A673 (cell line): ENCODE results near the gene SYTL3. TPM values are rescaled to one million over a fixed set of nuclear protein-coding genes. Genes with fewer than 3 reads are reported as not detected.

Experiments used
- BruUV-seq: library from RNA; stranded (reverse); fragments of 400-500 nt; replicated peaks from 2 replicates; lab custom pipeline; 2021; lab: Mats Ljungman, UMichigan
- CTCF ChIA-PET: fragments of 300-600 bp; sonication (Branson Sonifier 250); formaldehyde crosslinking; loops from one replicate; lab custom pipeline; 2022; ENCODE audit warnings: antibody characterized with exemption; lab: Charles Lee
- POLR2A ChIA-PET: fragments of 300-600 bp; sonication (Branson Sonifier 250); formaldehyde crosslinking; loops from one replicate; lab custom pipeline; 2022; ENCODE audit warnings: antibody characterized with exemption; ENCODE audit not compliant: low non-redundant PET; lab: Charles Lee
- DNase-seq: peaks from one replicate; pipeline ENCODE4 v3.0.0-alpha.2; 2015; ENCODE audit warnings: low spot score
- H3K27ac ChIP-seq: fragments of 200-600 bp; sonication (generic); 2 replicates; pipeline ENCODE4 v1.5.1; 2016; ENCODE audit warnings: mixed run types, low read depth, mild to moderate bottlenecking, mixed read lengths, antibody characterized with exemption, low read length; ENCODE audit not compliant: poor library complexity, severe bottlenecking
- H3K27me3 ChIP-seq: fragments of 200-600 bp; sonication (generic); replicated peaks from 2 replicates; pipeline ENCODE4 v1.6.1; 2017; ENCODE audit warnings: mixed run types, low read depth, mild to moderate bottlenecking, mixed read lengths, antibody characterized with exemption, low read length; ENCODE audit not compliant: insufficient read depth, poor library complexity
- H3K36me3 ChIP-seq: fragments of 200-600 bp; sonication (generic); 2 replicates; pipeline ENCODE4 v1.6.1; 2016; ENCODE audit warnings: mixed run types, mild to moderate bottlenecking, mixed read lengths, antibody characterized with exemption, low read length; ENCODE audit not compliant: insufficient read depth, poor library complexity, severe bottlenecking
- H3K4me1 ChIP-seq: fragments of 200-600 bp; sonication (generic); 2 replicates; pipeline ENCODE4 v1.6.1; 2017; ENCODE audit warnings: mixed run types, mild to moderate bottlenecking, mixed read lengths, antibody characterized with exemption, low read length; ENCODE audit not compliant: insufficient read depth, poor library complexity, severe bottlenecking
- H3K4me3 ChIP-seq: fragments of 200-600 bp; sonication (generic); 2 replicates; pipeline ENCODE4 v1.5.1; 2016; ENCODE audit warnings: low read depth, mixed run types, mild to moderate bottlenecking, mixed read lengths, low read length; ENCODE audit not compliant: poor library complexity, severe bottlenecking
- H3K9me3 ChIP-seq: fragments of 200-600 bp; sonication (generic); 2 replicates; pipeline ENCODE4 v1.6.1; 2016; ENCODE audit warnings: mixed run types, low read depth, mild to moderate bottlenecking, mixed read lengths, antibody characterized with exemption, low read length; ENCODE audit not compliant: poor library complexity, severe bottlenecking
- EZH2 ChIP-seq: fragments of 200-600 bp; sonication (generic); IDR thresholded peaks from 2 replicates; pipeline ENCODE4 v1.6.1; 2017; ENCODE audit warnings: borderline replicate concordance, low read depth, mild to moderate bottlenecking, mixed read lengths, antibody characterized with exemption, low read length; ENCODE audit not compliant: poor library complexity, severe bottlenecking
- intact Hi-C: fragments of 100-400 bp; cut with micrococcal nuclease; formaldehyde crosslinking; loops from one replicate; pipeline ENCODE4 v1.10.0; 2022; ENCODE audit not compliant: unreplicated experiment
- total RNA-seq: library from RNA; stranded (reverse); gene quantifications from 2 replicates; pipeline ENCODE4 v1.2.3, GENCODE V29; 2021
- TF ChIP-seq, protein P1 (sequence below): fragments of 300-800, 200-600 bp; sonication (generic); conservative IDR thresholded peaks from 2 replicates; pipeline ENCODE4 v1.5.1; 2017; ENCODE audit warnings: low read depth, mild to moderate bottlenecking, antibody characterized with exemption, low read length, moderate library complexity, mixed read lengths

Gene SYTL3
- total RNA-seq, 1 experiment from 2014 or later = 0.82 TPM

GRCh38 chr6:158620963-158621693 lies 28.7 kb upstream of the SYTL3 start:
- DNase-seq = no peak
- ChIA-PET CTCF (no interaction called here), POLR2A (no interaction called here)
- no peaks in the 10 kb centered on the region for H3K9me3 ChIP-seq
- H3K36me3 ChIP-seq = peaks cover 24% of the 10 kb centered on the region
- no peak overlapping the region for H3K4me3 ChIP-seq
- H3K4me1 ChIP-seq = no peaks in the 10 kb centered on the region
- H3K27me3 ChIP-seq = no peaks in the 10 kb centered on the region
- TF ChIP-seq, protein P1, sequence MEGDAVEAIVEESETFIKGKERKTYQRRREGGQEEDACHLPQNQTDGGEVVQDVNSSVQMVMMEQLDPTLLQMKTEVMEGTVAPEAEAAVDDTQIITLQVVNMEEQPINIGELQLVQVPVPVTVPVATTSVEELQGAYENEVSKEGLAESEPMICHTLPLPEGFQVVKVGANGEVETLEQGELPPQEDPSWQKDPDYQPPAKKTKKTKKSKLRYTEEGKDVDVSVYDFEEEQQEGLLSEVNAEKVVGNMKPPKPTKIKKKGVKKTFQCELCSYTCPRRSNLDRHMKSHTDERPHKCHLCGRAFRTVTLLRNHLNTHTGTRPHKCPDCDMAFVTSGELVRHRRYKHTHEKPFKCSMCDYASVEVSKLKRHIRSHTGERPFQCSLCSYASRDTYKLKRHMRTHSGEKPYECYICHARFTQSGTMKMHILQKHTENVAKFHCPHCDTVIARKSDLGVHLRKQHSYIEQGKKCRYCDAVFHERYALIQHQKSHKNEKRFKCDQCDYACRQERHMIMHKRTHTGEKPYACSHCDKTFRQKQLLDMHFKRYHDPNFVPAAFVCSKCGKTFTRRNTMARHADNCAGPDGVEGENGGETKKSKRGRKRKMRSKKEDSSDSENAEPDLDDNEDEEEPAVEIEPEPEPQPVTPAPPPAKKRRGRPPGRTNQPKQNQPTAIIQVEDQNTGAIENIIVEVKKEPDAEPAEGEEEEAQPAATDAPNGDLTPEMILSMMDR = no peak
- no peak for TF ChIP-seq EZH2
- H3K27ac ChIP-seq = no peak overlapping the region
- no TSS peak for BruUV-seq
- intact Hi-C loops = no loop called here

- POLR2A ChIA-PET = no interaction called here
- Histone ChIP-seq H3K4me3 (no peak overlapping the region), H3K4me1 (no peaks in the 10 kb centered on the region), H3K27ac (no peak overlapping the region), H3K36me3 (peaks cover 24% of the 10 kb centered on the region), H3K27me3 (no peaks in the 10 kb centered on the region), H3K9me3 (no peaks in the 10 kb centered on the region)
- BruUV-seq = no TSS peak
- intact Hi-C loops = no loop called here
- no peak for DNase-seq
- CTCF ChIA-PET = no interaction called here
- no peak for TF ChIP-seq EZH2
Measured at GRCh38 chr6:158621694-158622544, 27.9 kb upstream of the SYTL3 start.

GRCh38 chr6:158622545-158623190 lies 27.2 kb upstream of the SYTL3 start:
- POLR2A ChIA-PET = no interaction called here
- CTCF ChIA-PET = no interaction called here
- no peak for DNase-seq

More at GRCh38 chr6:158622545-158623190, 27.2 kb upstream of the SYTL3 start:
- no peaks in the 10 kb centered on the region for H3K27me3 ChIP-seq
- H3K9me3 ChIP-seq = no peaks in the 10 kb centered on the region
- intact Hi-C loops = no loop called here
- BruUV-seq = no TSS peak
- TF ChIP-seq, protein P1 = no peak
- no peak for TF ChIP-seq EZH2
- peaks cover 24% of the 10 kb centered on the region for H3K36me3 ChIP-seq
- no peaks in the 10 kb centered on the region for H3K4me1 ChIP-seq
- H3K27ac ChIP-seq = no peak overlapping the region
- no peak overlapping the region for H3K4me3 ChIP-seq
